NT2/D1 (cell line): ENCODE results near the gene PIK3R6.

Experiments used
- DNase-seq: peaks from one replicate; pipeline ENCODE4 v3.0.0-alpha.2; 2011; ENCODE audit warnings: low read depth, low spot score
- H3K27me3 ChIP-seq: 2 replicates; pipeline ENCODE4 v1.6.0; 2011; ENCODE audit warnings: mild to moderate bottlenecking; ENCODE audit not compliant: insufficient read length, insufficient read depth
- H3K36me3 ChIP-seq: 2 replicates; pipeline ENCODE4 v1.6.1; 2011; ENCODE audit warnings: mild to moderate bottlenecking, low read length, mixed read lengths; ENCODE audit not compliant: insufficient read depth, insufficient read length
- H3K4me1 ChIP-seq: 2 replicates; pipeline ENCODE4 v1.5.1; 2011; ENCODE audit not compliant: insufficient read depth, insufficient read length
- H3K4me3 ChIP-seq: 2 replicates; pipeline ENCODE4 v1.5.1; 2011; ENCODE audit warnings: low read depth; ENCODE audit not compliant: insufficient read length
- H3K9ac ChIP-seq: 2 replicates; pipeline ENCODE4 v1.6.0; 2011; ENCODE audit warnings: low read depth; ENCODE audit not compliant: insufficient read length
- H3K9me3 ChIP-seq: 2 replicates; pipeline ENCODE4 v1.5.1; 2011; ENCODE audit warnings: mild to moderate bottlenecking, low read length; ENCODE audit not compliant: insufficient read depth
- SUZ12 ChIP-seq: IDR thresholded peaks from 2 replicates; pipeline ENCODE4 v1.6.1; 2011; ENCODE audit not compliant: insufficient read length, insufficient read depth; ENCODE audit errors: extremely low read depth
- YY1 ChIP-seq: IDR thresholded peaks from 2 replicates; pipeline ENCODE4 v1.6.1; 2011; ENCODE audit not compliant: insufficient read length, insufficient read depth
- ZNF274 ChIP-seq: IDR thresholded peaks from 2 replicates; pipeline ENCODE4 v1.6.1; 2011; ENCODE audit warnings: mild to moderate bottlenecking, low read depth, low read length

The PIK3R6 gene

DNA sequence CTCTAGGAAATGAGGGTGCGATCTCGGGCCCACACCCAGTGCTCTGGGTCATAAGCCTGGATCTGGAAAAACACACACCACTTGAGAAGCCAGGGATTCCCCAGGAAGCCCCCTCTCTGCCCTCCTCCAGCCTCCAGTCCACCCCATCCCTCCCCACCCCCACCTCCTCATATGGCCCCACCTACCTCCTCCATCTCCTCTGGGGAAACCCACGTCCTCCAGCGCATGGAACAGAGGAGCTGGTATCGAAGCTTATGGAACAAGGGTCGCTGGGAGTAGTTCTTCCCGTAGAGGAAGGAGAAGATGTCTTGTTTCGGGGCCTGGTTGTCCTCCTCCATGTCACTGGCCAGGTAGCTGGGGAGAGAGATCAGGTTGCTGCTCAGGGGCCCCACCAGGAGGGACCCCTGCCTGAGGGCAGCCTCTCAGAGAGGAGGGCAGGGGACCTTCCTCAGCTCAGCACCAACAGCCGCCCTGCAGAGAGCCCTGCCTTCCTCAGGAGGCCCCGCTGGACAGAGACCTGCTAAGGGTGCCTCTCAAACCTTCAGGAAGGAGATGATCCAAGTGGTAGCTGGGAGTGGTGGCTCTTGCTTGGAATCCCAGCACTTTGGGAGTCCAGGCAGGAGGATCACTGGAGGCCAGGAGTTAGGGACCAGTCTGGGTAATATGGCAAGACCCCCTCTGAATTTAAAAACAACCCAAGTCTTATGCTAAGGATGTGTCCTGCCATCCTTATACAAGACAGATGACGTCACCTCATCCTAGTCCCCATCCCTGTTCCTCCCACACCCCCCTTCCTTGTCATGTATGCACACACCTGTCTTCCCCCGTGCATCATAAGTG is 114.1 kb downstream of the PIK3R6 start:
- no peak overlapping the region for H3K4me3 ChIP-seq
- no peak for DNase-seq
- no peaks in the 10 kb centered on the region for H3K36me3 ChIP-seq
- no peak for TF ChIP-seq SUZ12
- TF ChIP-seq ZNF274: no peak
- TF ChIP-seq YY1: no peak
- no peaks in the 10 kb centered on the region for H3K9me3 ChIP-seq
- H3K27me3 ChIP-seq: no peaks in the 10 kb centered on the region
- no peak overlapping the region for H3K9ac ChIP-seq
- H3K4me1 ChIP-seq: no peaks in the 10 kb centered on the region
